Tibial nerve (tissue), 4 donors: Measurements from ENCODE around the gene PLCD3. TPM values are rescaled to one million over a fixed set of nuclear protein-coding genes. Genes with fewer than 3 reads are reported as not detected.
A peak's percentile ranks its signal among the peaks of the same experiment; 100 is the strongest.
"Not testable (repeated sequence)": the region's sequence is repeated elsewhere in the genome, so short reads cannot be mapped to it uniquely, and the experiment has no call there.

ENCODE experiments used
- DNase-seq, 2 donors: peaks; one replicate each; pipeline ENCODE4 v3.0.0-alpha.2; 2019; ENCODE audit warnings: low spot score in 2 of 2
- H3K27ac ChIP-seq, 4 donors: fragments of 200-600 bp; sonication (generic) in 3 of 4; one replicate each; pipeline ENCODE4 v1.5.1; 2017 to 2019; ENCODE audit warnings: mild to moderate bottlenecking in 1 of 4
- H3K27me3 ChIP-seq, 2 donors: fragments of 200-600 bp; sonication (generic) in 1 of 2; one replicate each; pipeline versions ENCODE4 v1.5.1 to v1.6.0; 2017 to 2019
- H3K36me3 ChIP-seq, 3 donors: fragments of 200-600 bp; sonication (generic); one replicate each; pipeline ENCODE4 v1.5.1; 2018 to 2019
- H3K4me1 ChIP-seq, 4 donors: fragments of 200-600 bp; sonication (generic) in 3 of 4; one replicate each; pipeline ENCODE4 v1.5.1; 2017 to 2019
- H3K4me3 ChIP-seq, 4 donors: fragments of 200-600 bp; sonication (generic) in 3 of 4; one replicate each; pipeline ENCODE4 v1.5.1; 2017 to 2019; ENCODE audit warnings: mild to moderate bottlenecking in 1 of 4, moderate library complexity in 1 of 4
- H3K9me3 ChIP-seq, 4 donors: fragments of 200-600 bp; sonication (generic) in 3 of 4; one replicate each; pipeline ENCODE4 v1.5.1; 2017 to 2019
- CTCF ChIP-seq, 5 experiments: fragments of 200-600 bp in 3 of 5; fragments of 450-650 bp in 2 of 5; sonication (generic) in 3 of 5; IDR thresholded peaks; one replicate each; pipeline ENCODE4 v1.5.1; 2016 to 2019; ENCODE audit warnings: antibody characterized with exemption in 5 of 5, mild to moderate bottlenecking in 3 of 5, moderate library complexity in 2 of 5
- EP300 ChIP-seq, 2 donors: sonication (generic); formaldehyde crosslinking; IDR thresholded peaks; one replicate each; pipeline ENCODE4 v1.6.1; 2017; ENCODE audit warnings: antibody characterized with exemption in 2 of 2, mild to moderate bottlenecking in 1 of 2
- POLR2A ChIP-seq, 2 donors: fragments of 450-650 bp; IDR thresholded peaks; one replicate each; pipeline ENCODE4 v1.6.1; 2017; ENCODE audit warnings: antibody characterized with exemption in 2 of 2, mild to moderate bottlenecking in 2 of 2, moderate library complexity in 2 of 2
- WGBS, 2 donors: methylation state at CpG; one replicate each; pipeline ENCODE4 v1.1.5; 2018; 5-methylcytosine and 5-hydroxymethylcytosine counted together
- total RNA-seq, 4 donors: library from RNA; depleted of rRNA; stranded (reverse); fragments of >200 nt; gene quantifications; one replicate each; pipeline ENCODE4 v1.1.0, GENCODE V29; 2016

The PLCD3 gene
- total RNA-seq, 4 donors from 2014 or later: 45.7 to 103 (median 69.3) TPM

DNA sequence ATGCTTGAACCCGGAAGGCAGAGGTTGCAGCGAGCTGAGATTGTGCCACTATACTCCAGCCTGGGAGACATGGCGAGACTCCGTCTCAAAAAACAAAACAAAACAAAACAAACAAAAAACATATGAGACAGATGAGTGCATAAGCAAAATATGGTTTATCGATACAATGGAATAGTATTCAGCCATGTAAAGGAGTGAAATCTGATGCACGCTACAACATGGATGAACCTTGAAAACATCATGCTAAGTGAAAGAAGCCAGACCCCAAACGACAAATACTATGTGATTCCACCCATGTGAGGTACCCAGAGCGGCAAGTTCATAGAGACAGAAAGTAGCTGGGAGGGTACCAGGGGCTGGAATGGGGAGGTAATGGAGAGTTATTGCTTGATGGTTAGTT, 6.8 kb downstream of the PLCD3 start:
- WGBS, 2 donors: 95% methylated on average over 8 of the region's 8 CpGs
- DNase-seq: no peak
- Histone ChIP-seq H3K4me3 (no peak overlapping the region), H3K36me3 (peaks cover 0 to 7% (median 0%) of the 10 kb centered on the region in 3 donors), H3K4me1 (peaks cover 0 to 82% (median 29%) of the 10 kb centered on the region in 4 donors), H3K9me3 (no peaks in the 10 kb centered on the region), H3K27ac (no peak overlapping the region), H3K27me3 (no peaks in the 10 kb centered on the region)
- TF ChIP-seq CTCF (IDR thresholded peaks at IDR 0.05) (no peak), EP300 (IDR thresholded peaks at IDR 0.05) (no peak), POLR2A (IDR thresholded peaks at IDR 0.05) (no peak)

DNA sequence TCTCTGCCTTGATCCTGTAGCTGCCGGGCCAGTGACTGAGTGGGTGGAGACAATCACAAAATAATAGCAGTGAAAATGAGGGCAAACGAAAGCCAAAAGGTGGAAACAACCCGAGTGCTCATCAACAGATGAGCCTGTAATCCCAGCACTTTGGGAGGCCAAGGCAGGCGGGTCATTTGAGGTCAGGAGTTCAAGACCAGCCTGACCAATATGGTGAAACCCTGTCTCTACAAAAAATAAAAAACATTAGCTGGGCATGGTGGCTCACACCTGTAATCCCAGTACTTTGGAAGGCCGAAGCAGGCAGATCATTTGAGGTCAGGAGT, 7.6 kb downstream of the PLCD3 start:
- Histone ChIP-seq H3K4me1 (peaks cover 0 to 82% (median 24%) of the 10 kb centered on the region in 4 donors), H3K36me3 (peaks cover 0 to 12% (median 0%) of the 10 kb centered on the region in 3 donors), H3K27ac (peak overlapping the region in 3 of 4 donors; percentile 5 to 83 (median 76))
- WGBS, 2 donors: 60 to 62% methylated on average over 5 of the region's 5 CpGs
- not testable (repeated sequence) for DNase-seq, H3K4me3 ChIP-seq, H3K27me3 ChIP-seq, H3K9me3 ChIP-seq

- Histone ChIP-seq H3K9me3 (no peaks in the 10 kb centered on the region), H3K4me1 (peaks cover 0 to 77% (median 22%) of the 10 kb centered on the region in 4 donors), H3K27me3 (no peaks in the 10 kb centered on the region), H3K27ac (peak overlapping the region in 3 of 4 donors; percentile 5 to 83 (median 76)), H3K4me3 (no peak overlapping the region), H3K36me3 (peaks cover 0 to 18% (median 0%) of the 10 kb centered on the region in 3 donors)
- 75 to 80% methylated on average over 9 to 11 of the region's 15 CpGs for WGBS, 2 donors
- DNase-seq: no peak
- no peak for TF ChIP-seq POLR2A (IDR thresholded peaks at IDR 0.05)
These were observed 8.2 kb downstream of the PLCD3 start for GRCh38 chr17:45123930-45124796.

- TF ChIP-seq POLR2A (IDR thresholded peaks at IDR 0.05) (no peak), CTCF (IDR thresholded peaks at IDR 0.05) (no peak), EP300 (IDR thresholded peaks at IDR 0.05) (no peak)
- 90 to 93% methylated on average over 5 to 6 of the region's 6 CpGs for WGBS, 2 donors
- Histone ChIP-seq H3K4me3 (no peak overlapping the region), H3K36me3 (peaks cover 0 to 28% (median 0%) of the 10 kb centered on the region in 3 donors), H3K9me3 (no peaks in the 10 kb centered on the region), H3K27me3 (no peaks in the 10 kb centered on the region), H3K4me1 (peaks cover 0 to 67% (median 15%) of the 10 kb centered on the region in 4 donors), H3K27ac (peak overlapping the region in 3 of 4 donors; percentile 5 to 83 (median 76))
- no peak for DNase-seq
These were observed 9.1 kb downstream of the PLCD3 start for GRCh38 chr17:45123076-45123770.

DNA sequence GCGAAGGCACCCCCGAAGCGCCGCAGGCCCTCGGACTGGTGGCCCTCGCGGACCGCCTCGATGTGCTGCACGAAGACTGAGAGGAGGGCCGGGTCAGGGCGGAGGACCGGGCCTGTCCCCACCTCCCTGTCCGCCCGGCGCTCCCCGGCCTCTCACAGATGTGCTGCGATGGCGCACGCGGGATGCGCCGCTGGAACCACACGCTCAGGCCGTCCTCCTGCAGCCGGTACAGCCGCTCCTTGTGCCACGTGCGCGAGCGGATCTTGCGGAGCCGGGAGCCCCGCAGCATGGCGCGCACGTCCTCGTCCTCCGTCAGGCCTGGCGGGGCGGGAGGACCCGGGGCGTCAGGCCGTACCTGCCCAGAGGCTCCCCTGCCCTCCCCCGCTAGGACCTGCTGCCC, 11.3 kb downstream of the PLCD3 start:
- no peaks in the 10 kb centered on the region for H3K9me3 ChIP-seq
- no peaks in the 10 kb centered on the region for H3K27me3 ChIP-seq
- WGBS, 2 donors: 58 to 73% methylated on average over 37 to 45 of the region's 45 CpGs
- no peak overlapping the region for H3K27ac ChIP-seq
- H3K36me3 ChIP-seq: peaks cover 0 to 49% (median 0%) of the 10 kb centered on the region in 3 donors
- DNase-seq: no peak
- H3K4me1 ChIP-seq: peaks cover 0 to 48% (median 9%) of the 10 kb centered on the region in 4 donors
- H3K4me3 ChIP-seq: no peak overlapping the region
- no peak for TF ChIP-seq CTCF (IDR thresholded peaks at IDR 0.05)
- TF ChIP-seq EP300 (IDR thresholded peaks at IDR 0.05): no peak
- TF ChIP-seq POLR2A (IDR thresholded peaks at IDR 0.05): no peak

DNA sequence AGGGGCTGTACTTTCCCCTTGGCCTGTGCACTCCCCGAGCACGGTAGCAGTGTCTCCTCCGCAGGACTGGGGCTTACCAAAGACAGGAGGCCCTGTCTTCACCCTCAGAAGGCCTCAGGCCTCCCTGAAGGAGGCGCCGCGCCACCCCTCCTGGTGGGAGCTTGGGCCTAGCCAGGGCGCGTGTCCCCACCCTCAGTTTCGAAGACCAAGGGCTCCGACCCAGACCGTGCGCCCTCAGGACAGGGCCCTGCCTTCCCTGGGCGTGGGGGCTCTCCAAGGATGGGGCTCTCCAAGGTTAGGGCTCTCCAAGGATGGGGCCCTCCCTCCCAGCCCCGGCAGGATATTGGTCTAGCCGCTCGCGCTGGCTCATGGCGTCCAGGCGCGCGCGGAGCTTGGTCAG, 11.8 kb downstream of the PLCD3 start:
- Histone ChIP-seq H3K4me1 (peaks cover 0 to 47% (median 9%) of the 10 kb centered on the region in 4 donors), H3K9me3 (no peaks in the 10 kb centered on the region), H3K36me3 (peaks cover 0 to 52% (median 0%) of the 10 kb centered on the region in 3 donors), H3K27me3 (no peaks in the 10 kb centered on the region), H3K4me3 (no peak overlapping the region), H3K27ac (no peak overlapping the region)
- TF ChIP-seq CTCF (IDR thresholded peaks at IDR 0.05): no peak
- no peak for TF ChIP-seq POLR2A (IDR thresholded peaks at IDR 0.05)
- no peak for TF ChIP-seq EP300 (IDR thresholded peaks at IDR 0.05)
- DNase-seq: no peak
- WGBS, 2 donors: 76 to 86% methylated on average over 15 to 22 of the region's 22 CpGs
